B cell (primary cell): ENCODE data around the gene SOX18. TPM values are rescaled to one million over a fixed set of nuclear protein-coding genes. Genes with fewer than 3 reads are reported as not detected.

Experiments used
- ATAC-seq: fragments of 200-7000 bp; cut with Tn5 transposase; one replicate; pipeline ENCODE4 v1.10.0; 2021; ENCODE audit warnings: low read depth, mild to moderate bottlenecking, moderate number of reproducible peaks, moderate library complexity
- CTCF ChIA-PET: fragments of 350-600 bp; sonication (Branson Sonifier 250); formaldehyde crosslinking; loops from one replicate; lab custom pipeline; 2021; ENCODE audit warnings: antibody characterized with exemption, inconsistent platforms; lab: Charles Lee
- POLR2A ChIA-PET: fragments of 350-600 bp; sonication (Branson Sonifier 250); formaldehyde crosslinking; loops from one replicate; lab custom pipeline; 2021; ENCODE audit warnings: antibody characterized with exemption; lab: Charles Lee
- DNase-seq: peaks from one replicate; pipeline ENCODE4 v3.0.0; 2013
- H2AFZ ChIP-seq: 2 replicates; pipeline ENCODE4 v1.6.1; 2012; ENCODE audit warnings: mild to moderate bottlenecking, low read depth, low read length; ENCODE audit not compliant: insufficient read depth, poor library complexity, severe bottlenecking
- H3K27ac ChIP-seq, 2 donors: 1 replicate in 1 of 2; 2 replicates in 1 of 2; pipeline ENCODE4 v1.5.1; 2012 to 2013; ENCODE audit warnings: low read length in 2 of 2, mild to moderate bottlenecking in 2 of 2, moderate library complexity in 1 of 2
- H3K27me3 ChIP-seq, 4 experiments: fragments of 200-600 bp in 1 of 4; sonication (generic) in 1 of 4; replicated peaks in 1 of 4; 1 replicate in 2 of 4; 2 replicates in 2 of 4; pipeline versions ENCODE4 v1.6.1 to v1.7.0; 2013 to 2016; ENCODE audit warnings: low read length in 3 of 4, mild to moderate bottlenecking in 2 of 4, mixed read lengths in 1 of 4, moderate library complexity in 1 of 4; ENCODE audit not compliant: insufficient read depth in 4 of 4, control insufficient read depth in 3 of 4; ENCODE audit errors: control extremely low read depth in 1 of 4
- H3K36me3 ChIP-seq, 2 experiments: replicated peaks in 1 of 2; 1 replicate in 1 of 2; 2 replicates in 1 of 2; pipeline versions ENCODE4 v1.6.1 to v1.7.1; 2013; ENCODE audit warnings: low read length in 1 of 2; ENCODE audit not compliant: insufficient read depth in 2 of 2, control insufficient read depth in 1 of 2; ENCODE audit errors: control extremely low read depth in 1 of 2, extremely low read depth in 1 of 2
- H3K4me1 ChIP-seq, 2 donors: fragments of 200-600 bp in 1 of 2; sonication (generic) in 1 of 2; 1 replicate in 1 of 2; 2 replicates in 1 of 2; pipeline versions ENCODE4 v1.5.1 to v1.6.1; 2013 to 2017; ENCODE audit warnings: low read length in 2 of 2; ENCODE audit not compliant: control insufficient read depth in 2 of 2, insufficient read depth in 2 of 2
- H3K4me2 ChIP-seq: replicated peaks from 2 replicates; pipeline ENCODE3; 2012; ENCODE audit warnings: mild to moderate bottlenecking, low read depth, low read length; ENCODE audit not compliant: poor library complexity, severe bottlenecking
- H3K4me3 ChIP-seq, 5 experiments: fragments of 200-600 bp in 1 of 5; sonication (generic) in 1 of 5; 1 replicate in 3 of 5; 2 replicates in 2 of 5; pipeline versions ENCODE4 v1.5.1 to v1.7.0; 2011 to 2016; ENCODE audit warnings: low read length in 4 of 5, mild to moderate bottlenecking in 4 of 5, low read depth in 2 of 5, control low read depth in 1 of 5, moderate library complexity in 1 of 5; ENCODE audit not compliant: insufficient read depth in 1 of 5; ENCODE audit errors: control extremely low read depth in 1 of 5, extremely low read depth in 1 of 5
- H3K79me2 ChIP-seq: fragments of 200-600 bp; sonication (generic); one replicate; pipeline ENCODE4 v1.6.0; 2016; ENCODE audit warnings: low read length; ENCODE audit not compliant: control insufficient read depth, insufficient read depth
- H3K9ac ChIP-seq: fragments of 200-600 bp; sonication (generic); 2 replicates; pipeline ENCODE4 v1.6.1; 2017; ENCODE audit warnings: mild to moderate bottlenecking, low read length, moderate library complexity
- H3K9me3 ChIP-seq, 3 donors: one replicate each; pipeline versions ENCODE4 v1.6.1 to v1.7.1; 2013; ENCODE audit warnings: low read length in 2 of 3; ENCODE audit not compliant: control insufficient read depth in 2 of 3, insufficient read depth in 1 of 3; ENCODE audit errors: control extremely low read depth in 1 of 3
- H4K20me1 ChIP-seq: 2 replicates; pipeline ENCODE4 v1.6.0; 2012; ENCODE audit warnings: mild to moderate bottlenecking, low read length; ENCODE audit not compliant: insufficient read depth, control insufficient read depth, poor library complexity, severe bottlenecking
- H3K27ac Mint-ChIP-seq: one replicate; pipeline ENCODE4 v1.8.0; 2021; ENCODE audit warnings: mixed read lengths
- H3K27me3 Mint-ChIP-seq: one replicate; pipeline ENCODE4 v1.8.0; 2021; ENCODE audit warnings: mixed read lengths
- H3K4me1 Mint-ChIP-seq: one replicate; pipeline ENCODE4 v1.8.0; 2021; ENCODE audit warnings: mixed read lengths
- H3K4me3 Mint-ChIP-seq: one replicate; pipeline ENCODE4 v1.8.0; 2021; ENCODE audit warnings: mixed read lengths
- H3K9me3 Mint-ChIP-seq: one replicate; pipeline ENCODE4 v1.8.0; 2022; ENCODE audit warnings: mixed read lengths; ENCODE audit not compliant: insufficient read depth
- CTCF ChIP-seq: fragments of 200-600 bp; IDR thresholded peaks from one replicate; pipeline ENCODE4 v1.8.0; 2022; ENCODE audit warnings: antibody characterized with exemption, mild to moderate bottlenecking
- EZH2 ChIP-seq: IDR thresholded peaks from 2 replicates; pipeline ENCODE4 v1.6.1; 2012; ENCODE audit warnings: borderline replicate concordance, low read depth, mild to moderate bottlenecking, moderate library complexity, low read length; ENCODE audit not compliant: insufficient read depth, poor library complexity, severe bottlenecking
- WGBS: methylation state at CpG from one replicate; pipeline ENCODE4 v1.1.5; 2013; ENCODE audit warnings: missing lambda C conversion rate; ENCODE audit not compliant: insufficient coverage; 5-methylcytosine and 5-hydroxymethylcytosine counted together
- intact Hi-C: fragments of 100-400 bp; cut with micrococcal nuclease; formaldehyde crosslinking; loops from one replicate; pipeline ENCODE4 v1.10.0; 2022
- polyA plus RNA-seq: library from polyadenylated mRNA; depleted of rRNA; stranded (reverse); fragments of >200 nt; gene quantifications from 2 replicates; pipeline ENCODE4 v1.2.3, GENCODE V29; 2012
- total RNA-seq, 2 donors: library from RNA; stranded (reverse); fragments of 120-200 nt in 1 of 2; gene quantifications; 1 replicate in 1 of 2; 2 replicates in 1 of 2; pipeline versions ENCODE4 v1.2.3 to v1.2.4, GENCODE V29; 2013 to 2022

The SOX18 gene
- total and polyA plus RNA-seq, 2 donors (not counting 1 experiment from before 2014, with no cell fraction given) = not detected

- peaks cover 48% of the 10 kb centered on the region for H4K20me1 ChIP-seq
- peaks cover 0 to 32% of the 10 kb centered on the region in 2 experiments for H3K36me3 ChIP-seq
- intact Hi-C loops = no loop called here
- no peak overlapping the region for H3K4me3 ChIP-seq
- Mint-ChIP-seq H3K9me3 (no peaks in the 10 kb centered on the region), H3K4me3 (no peak overlapping the region), H3K27me3 (no peaks in the 10 kb centered on the region), H3K4me1 (peaks cover 62% of the 10 kb centered on the region), H3K27ac (no peak overlapping the region)
- no peak overlapping the region for H2AFZ ChIP-seq
- H3K27me3 ChIP-seq = no peaks in the 10 kb centered on the region
- ATAC-seq (no peak), DNase-seq (no peak)
- peaks cover 22% of the 10 kb centered on the region for H3K79me2 ChIP-seq
- no peaks in the 10 kb centered on the region for H3K9me3 ChIP-seq
- POLR2A ChIA-PET = interaction anchor here (1.0 to 2.5 kb wide), 2 partner anchors 9 to 89 kb away, joined by 3 to 19 read pairs; partner anchors contain the start of genes OPRL1, PRPF6 and RGS19
- no peak overlapping the region for H3K4me2 ChIP-seq
- CTCF ChIA-PET = interaction anchor here (0.7 to 2.3 kb wide), 11 partner anchors 8 to 51 kb away, joined by 3 to 10 read pairs (median 8); partner anchors contain the start of genes LKAAEAR1 and RGS19
- WGBS = 60% methylated on average over 13 of the region's 14 CpGs
- TF ChIP-seq EZH2 = no peak
- peak; percentile 73 for TF ChIP-seq CTCF
- peaks cover 44 to 83% of the 10 kb centered on the region in 2 donors for H3K4me1 ChIP-seq
- no peak overlapping the region for H3K27ac ChIP-seq
- no peak overlapping the region for H3K9ac ChIP-seq
These were observed 20.3 kb upstream of the SOX18 start for GRCh38 chr20:64069614-64070243.

- H3K27me3 Mint-ChIP-seq = no peaks in the 10 kb centered on the region
- Histone ChIP-seq H3K27ac (no peak overlapping the region), H3K27me3 (no peaks in the 10 kb centered on the region), H3K4me3 (no peak overlapping the region), H3K9me3 (no peaks in the 10 kb centered on the region), H3K4me1 (peaks cover 49 to 84% of the 10 kb centered on the region in 2 donors), H4K20me1 (peaks cover 47% of the 10 kb centered on the region), H3K4me2 (no peak overlapping the region), H3K79me2 (peaks cover 25% of the 10 kb centered on the region), H3K9ac (no peak overlapping the region), H3K36me3 (peaks cover 0 to 26% of the 10 kb centered on the region in 2 experiments), H2AFZ (no peak overlapping the region)
- POLR2A ChIA-PET = interaction anchor here (1.0 to 2.5 kb wide), 2 partner anchors 9 to 89 kb away, joined by 3 to 19 read pairs; partner anchors contain the start of genes OPRL1, PRPF6 and RGS19
- H3K4me3 Mint-ChIP-seq = no peak overlapping the region
- no peaks in the 10 kb centered on the region for H3K9me3 Mint-ChIP-seq
- CTCF ChIA-PET = interaction anchor here (0.7 to 2.3 kb wide), 11 partner anchors 9 to 51 kb away, joined by 3 to 10 read pairs (median 8); partner anchors contain the start of genes LKAAEAR1 and RGS19
- peaks cover 64% of the 10 kb centered on the region for H3K4me1 Mint-ChIP-seq
- ATAC-seq = no peak
- H3K27ac Mint-ChIP-seq = peak overlapping the region; percentile 53
- TF ChIP-seq EZH2 (no peak), CTCF (no peak)
- no peak for DNase-seq
- intact Hi-C loops = no loop called here
- 83% methylated on average over 20 of the region's 20 CpGs for WGBS
These were observed 19.8 kb upstream of the SOX18 start for GRCh38 chr20:64069209-64069613.
